ENCODE results near the gene METTL23.

GRCh38 chr17:76775021-76775600 lies 48.5 kb downstream of the METTL23 start:
- TF ChIP-seq, protein P1, sequence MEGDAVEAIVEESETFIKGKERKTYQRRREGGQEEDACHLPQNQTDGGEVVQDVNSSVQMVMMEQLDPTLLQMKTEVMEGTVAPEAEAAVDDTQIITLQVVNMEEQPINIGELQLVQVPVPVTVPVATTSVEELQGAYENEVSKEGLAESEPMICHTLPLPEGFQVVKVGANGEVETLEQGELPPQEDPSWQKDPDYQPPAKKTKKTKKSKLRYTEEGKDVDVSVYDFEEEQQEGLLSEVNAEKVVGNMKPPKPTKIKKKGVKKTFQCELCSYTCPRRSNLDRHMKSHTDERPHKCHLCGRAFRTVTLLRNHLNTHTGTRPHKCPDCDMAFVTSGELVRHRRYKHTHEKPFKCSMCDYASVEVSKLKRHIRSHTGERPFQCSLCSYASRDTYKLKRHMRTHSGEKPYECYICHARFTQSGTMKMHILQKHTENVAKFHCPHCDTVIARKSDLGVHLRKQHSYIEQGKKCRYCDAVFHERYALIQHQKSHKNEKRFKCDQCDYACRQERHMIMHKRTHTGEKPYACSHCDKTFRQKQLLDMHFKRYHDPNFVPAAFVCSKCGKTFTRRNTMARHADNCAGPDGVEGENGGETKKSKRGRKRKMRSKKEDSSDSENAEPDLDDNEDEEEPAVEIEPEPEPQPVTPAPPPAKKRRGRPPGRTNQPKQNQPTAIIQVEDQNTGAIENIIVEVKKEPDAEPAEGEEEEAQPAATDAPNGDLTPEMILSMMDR (IDR thresholded peaks at IDR 0.05): no peak
- no peak for TF ChIP-seq ZFX (IDR thresholded peaks at IDR 0.05; ENCODE audit: borderline replicate concordance)
